ENCODE results near the gene AUTS2. TPM values are rescaled to one million over a fixed set of nuclear protein-coding genes. Genes with fewer than 3 reads are reported as not detected.

The AUTS2 gene
- polyA plus RNA-seq, 1 donor (not counting 4 experiments of a cell fraction or from before 2014, with no cell fraction given): 4.7 TPM

DNA sequence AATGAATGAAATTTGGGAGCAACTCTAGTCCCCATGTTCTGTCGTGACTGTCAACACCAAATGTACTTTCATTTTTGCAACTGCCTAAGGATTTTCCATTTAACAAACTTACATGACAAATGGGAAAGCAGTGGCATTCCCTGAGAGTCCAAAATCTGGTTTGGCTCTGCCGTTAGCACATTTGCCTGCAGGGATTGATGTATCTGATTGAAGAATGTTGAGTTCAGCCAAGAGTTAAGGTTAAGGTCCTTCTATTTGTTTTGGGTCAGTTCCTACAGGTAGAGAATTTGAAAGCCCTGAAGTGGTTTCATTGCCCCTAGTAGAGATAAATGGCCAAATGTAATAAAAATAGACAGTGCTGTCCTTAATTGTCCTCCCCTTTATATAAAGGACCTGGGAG is 1127.2 kb downstream of the AUTS2 start:
- H2AFZ ChIP-seq (ENCODE audit: control insufficient read depth, low read length): no peak overlapping the region
- peaks cover 72% of the 10 kb centered on the region for H3K79me2 ChIP-seq (ENCODE audit: control insufficient read depth, insufficient read depth, low read length)
- H3K4me3 ChIP-seq (ENCODE audit: control insufficient read depth in 2 of 3, extremely low read depth in 1 of 3, insufficient read depth in 2 of 3, low read depth in 1 of 3, low read length in 3 of 3): no peak overlapping the region
- H3K4me2 ChIP-seq (ENCODE audit: control insufficient read depth, extremely low read depth, insufficient read depth, low read depth, low read length): peak overlapping the region; percentile 50
- H4K20me1 ChIP-seq (ENCODE audit: control insufficient read depth, extremely low read depth, insufficient read depth, low read length): no peaks in the 10 kb centered on the region
- H3K36me3 ChIP-seq (ENCODE audit: control insufficient read depth in 2 of 2, extremely low read depth in 1 of 2, insufficient read depth in 2 of 2, low read length in 2 of 2): peaks cover 0 to 4% of the 10 kb centered on the region in 2 experiments
- TF ChIP-seq, protein P1, sequence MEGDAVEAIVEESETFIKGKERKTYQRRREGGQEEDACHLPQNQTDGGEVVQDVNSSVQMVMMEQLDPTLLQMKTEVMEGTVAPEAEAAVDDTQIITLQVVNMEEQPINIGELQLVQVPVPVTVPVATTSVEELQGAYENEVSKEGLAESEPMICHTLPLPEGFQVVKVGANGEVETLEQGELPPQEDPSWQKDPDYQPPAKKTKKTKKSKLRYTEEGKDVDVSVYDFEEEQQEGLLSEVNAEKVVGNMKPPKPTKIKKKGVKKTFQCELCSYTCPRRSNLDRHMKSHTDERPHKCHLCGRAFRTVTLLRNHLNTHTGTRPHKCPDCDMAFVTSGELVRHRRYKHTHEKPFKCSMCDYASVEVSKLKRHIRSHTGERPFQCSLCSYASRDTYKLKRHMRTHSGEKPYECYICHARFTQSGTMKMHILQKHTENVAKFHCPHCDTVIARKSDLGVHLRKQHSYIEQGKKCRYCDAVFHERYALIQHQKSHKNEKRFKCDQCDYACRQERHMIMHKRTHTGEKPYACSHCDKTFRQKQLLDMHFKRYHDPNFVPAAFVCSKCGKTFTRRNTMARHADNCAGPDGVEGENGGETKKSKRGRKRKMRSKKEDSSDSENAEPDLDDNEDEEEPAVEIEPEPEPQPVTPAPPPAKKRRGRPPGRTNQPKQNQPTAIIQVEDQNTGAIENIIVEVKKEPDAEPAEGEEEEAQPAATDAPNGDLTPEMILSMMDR (optimal IDR thresholded peaks at IDR 0.05 in 1 of 3, IDR thresholded peaks at IDR 0.05 in 1 of 3, conservative IDR thresholded peaks at IDR 0.05 in 1 of 3; ENCODE audit: extremely low read depth in 1 of 3, insufficient read depth in 2 of 3, low read length in 3 of 3): no peak
- TF ChIP-seq EZH2 (IDR thresholded peaks at IDR 0.05; ENCODE audit: low read length): no peak
- dilution Hi-C loops (cut with MboI; ENCODE audit: extremely low pct_ligation_motif_present, low sequenced_read_pairs): no loop called here
- no peak overlapping the region for H3K27ac ChIP-seq (ENCODE audit: control insufficient read depth, insufficient read depth, low read length)
- FAIRE-seq (no peak), DNase-seq (ENCODE audit: low read depth, low spot score) (no peak)
- H3K9ac ChIP-seq (ENCODE audit: control insufficient read depth, extremely low read depth, insufficient read depth, low read length): no peak overlapping the region
- H3K4me1 ChIP-seq (ENCODE audit: control insufficient read depth, extremely low read depth, insufficient read depth, low read length): peaks cover 42% of the 10 kb centered on the region
- H3K27me3 ChIP-seq (ENCODE audit: control insufficient read depth, extremely low read depth, insufficient read depth, low read length): no peaks in the 10 kb centered on the region
- peaks cover 4% of the 10 kb centered on the region for H3K9me1 ChIP-seq (ENCODE audit: control insufficient read depth, extremely low read depth, insufficient read depth, low read length)
- peaks cover 3% of the 10 kb centered on the region for H3K9me3 ChIP-seq (ENCODE audit: control insufficient read depth, low read depth, low read length)

DNA sequence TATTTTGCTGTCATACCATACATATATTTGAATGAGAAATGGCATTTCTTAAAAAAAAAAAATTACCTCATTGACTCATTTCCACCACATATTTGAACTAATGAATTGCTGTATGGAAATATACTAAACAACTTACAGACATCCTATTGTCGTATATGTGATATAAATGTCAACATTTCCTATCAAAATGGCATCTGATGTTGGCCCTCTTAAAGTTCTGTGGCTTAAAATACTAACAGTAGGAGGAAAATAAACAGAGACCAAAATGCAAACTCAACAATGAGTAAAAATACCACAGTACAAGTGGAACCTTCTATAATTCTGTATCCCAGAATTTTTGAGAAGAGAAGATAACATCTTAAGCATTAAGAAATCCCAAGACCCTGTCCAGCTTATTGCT is 1128.0 kb downstream of the AUTS2 start:
- FAIRE-seq: no peak

More for the DNA sequence above, 1128.0 kb downstream of the AUTS2 start:
- peaks cover 65% of the 10 kb centered on the region for H3K79me2 ChIP-seq (ENCODE audit: control insufficient read depth, insufficient read depth, low read length)
- peak overlapping the region in 1 of 3 experiments; percentile 50 for H3K4me3 ChIP-seq (ENCODE audit: control insufficient read depth in 2 of 3, extremely low read depth in 1 of 3, insufficient read depth in 2 of 3, low read depth in 1 of 3, low read length in 3 of 3)
- H3K9me1 ChIP-seq (ENCODE audit: control insufficient read depth, extremely low read depth, insufficient read depth, low read length): peaks cover 4% of the 10 kb centered on the region
- no peaks in the 10 kb centered on the region for H3K27me3 ChIP-seq (ENCODE audit: control insufficient read depth, extremely low read depth, insufficient read depth, low read length)
- no peak for DNase-seq (ENCODE audit: low read depth, low spot score)
- H3K4me1 ChIP-seq (ENCODE audit: control insufficient read depth, extremely low read depth, insufficient read depth, low read length): peaks cover 44% of the 10 kb centered on the region
- TF ChIP-seq, protein P1 (optimal IDR thresholded peaks at IDR 0.05 in 1 of 3, IDR thresholded peaks at IDR 0.05 in 1 of 3, conservative IDR thresholded peaks at IDR 0.05 in 1 of 3; ENCODE audit: extremely low read depth in 1 of 3, insufficient read depth in 2 of 3, low read length in 3 of 3): no peak
- no peak for TF ChIP-seq EZH2 (IDR thresholded peaks at IDR 0.05; ENCODE audit: low read length)
- H3K9ac ChIP-seq (ENCODE audit: control insufficient read depth, extremely low read depth, insufficient read depth, low read length): no peak overlapping the region
- H3K36me3 ChIP-seq (ENCODE audit: control insufficient read depth in 2 of 2, extremely low read depth in 1 of 2, insufficient read depth in 2 of 2, low read length in 2 of 2): peaks cover 0 to 4% of the 10 kb centered on the region in 2 experiments
- H2AFZ ChIP-seq (ENCODE audit: control insufficient read depth, low read length): no peak overlapping the region
- peak overlapping the region; percentile 93 for H3K4me2 ChIP-seq (ENCODE audit: control insufficient read depth, extremely low read depth, insufficient read depth, low read depth, low read length)
- H4K20me1 ChIP-seq (ENCODE audit: control insufficient read depth, extremely low read depth, insufficient read depth, low read length): no peaks in the 10 kb centered on the region
- H3K27ac ChIP-seq (ENCODE audit: control insufficient read depth, insufficient read depth, low read length): no peak overlapping the region
- H3K9me3 ChIP-seq (ENCODE audit: control insufficient read depth, low read depth, low read length): peaks cover 3% of the 10 kb centered on the region
- dilution Hi-C loops (cut with MboI; ENCODE audit: extremely low pct_ligation_motif_present, low sequenced_read_pairs): no loop called here
